ENCODE data around the gene AUNIP. TPM values are rescaled to one million over a fixed set of nuclear protein-coding genes. Genes with fewer than 3 reads are reported as not detected.

The AUNIP gene
- total and polyA plus RNA-seq, 2 experiments from 2014 or later = 20.9 to 21.9 TPM

- Histone ChIP-seq H3K4me3 (peak overlapping the region; percentile 76; the same call in 1 of the 2 replicates), H3K4me2 (peak overlapping the region; percentile 76), H2AFZ (0 out of 2 replicates have a peak overlapping the region, but pooled peaks have one; percentile 78), H3K27ac (ENCODE audit: low read depth) (no peak overlapping the region), H3K36me3 (ENCODE audit: insufficient read depth) (no peaks in the 10 kb centered on the region), H3K4me1 (ENCODE audit: insufficient read depth) (peaks cover 18% of the 10 kb centered on the region), H3F3A (replicated peaks; ENCODE audit: low read depth) (0 out of 2 replicates have a peak, but pooled peaks cover 3% of the 10 kb centered on the region), H3K79me2 (replicated peaks; ENCODE audit: insufficient read depth) (no peaks in the 10 kb centered on the region), H4K20me1 (replicated peaks; ENCODE audit: insufficient read depth) (no peaks in the 10 kb centered on the region), H3K9me2 (ENCODE audit: insufficient read depth) (no peaks in the 10 kb centered on the region), H3K27me3 (ENCODE audit: insufficient read depth) (peaks cover 17% of the 10 kb centered on the region)
- peaks cover 20% of the 10 kb centered on the region for H3K4me1 Mint-ChIP-seq
- ATAC-seq (no peak), DNase-seq (ENCODE audit: low spot score) (no peak)
- no peak overlapping the region for H3K27ac Mint-ChIP-seq
- H3K9me3 Mint-ChIP-seq = no peaks in the 10 kb centered on the region; the same call in 2 of the 3 replicates
- peaks cover 5% of the 10 kb centered on the region for H3K27me3 Mint-ChIP-seq (ENCODE audit: insufficient read depth, low read depth, poor library complexity)
- H3K4me3 Mint-ChIP-seq = no peak overlapping the region; the same call in 2 of the 3 replicates
- H3K36me3 Mint-ChIP-seq (ENCODE audit: low read depth) = no peaks in the 10 kb centered on the region
- no peak for TF ChIP-seq POLR2AphosphoS5 (IDR thresholded peaks at IDR 0.05; ENCODE audit: low read depth)
- no peak for TF ChIP-seq EZH2 (IDR thresholded peaks at IDR 0.05; ENCODE audit: low read depth, unreplicated experiment)
- no peak for TF ChIP-seq ZNF331 (CRISPR knock-in tag; IDR thresholded peaks at IDR 0.05; ENCODE audit: low read depth)
- no peak for TF ChIP-seq EZH2phosphoT487 (IDR thresholded peaks at IDR 0.05; ENCODE audit: unreplicated experiment)
- TF ChIP-seq JUNB (IDR thresholded peaks at IDR 0.05; ENCODE audit: unreplicated experiment) = no peak
- TF ChIP-seq STAT1 (IDR thresholded peaks at IDR 0.05; ENCODE audit: unreplicated experiment) = no peak
- TF ChIP-seq ZNF462 (CRISPR knock-in tag; IDR thresholded peaks at IDR 0.05) = no peak
- TF ChIP-seq ETS1 (IDR thresholded peaks at IDR 0.05) = no peak
- TF ChIP-seq CREB1 (CRISPR knock-in tag; IDR thresholded peaks at IDR 0.05; ENCODE audit: low read depth) = no peak
- no peak for TF ChIP-seq ZNF114 (CRISPR knock-in tag; IDR thresholded peaks at IDR 0.05)
- TF ChIP-seq NANOG (IDR thresholded peaks at IDR 0.05; ENCODE audit: borderline replicate concordance) = no peak
- no peak for TF ChIP-seq REST (IDR thresholded peaks at IDR 0.05; ENCODE audit: unreplicated experiment)
- no peak for TF ChIP-seq CTCF (conservative IDR thresholded peaks at IDR 0.05; ENCODE audit: low read depth in 2 of 2)
Observed at GRCh38 chr1:25874209-25874608, 15.0 kb upstream of the AUNIP start.

Data from GM23338 (cell line).